HG03103 (cell line): ENCODE data around the gene ZNF491.
A peak's percentile ranks its signal among the peaks of the same experiment; 100 is the strongest.
"Not testable (repeated sequence)": the region's sequence is repeated elsewhere in the genome, so short reads cannot be mapped to it uniquely, and the experiment has no call there.

Source experiments
- ATAC-seq: cut with Tn5 transposase; IDR thresholded peaks from one replicate; pipeline ENCODE4 v1.9.1; 2021; ENCODE audit warnings: low read depth; ENCODE audit not compliant: unreplicated experiment

Gene ZNF491

DNA sequence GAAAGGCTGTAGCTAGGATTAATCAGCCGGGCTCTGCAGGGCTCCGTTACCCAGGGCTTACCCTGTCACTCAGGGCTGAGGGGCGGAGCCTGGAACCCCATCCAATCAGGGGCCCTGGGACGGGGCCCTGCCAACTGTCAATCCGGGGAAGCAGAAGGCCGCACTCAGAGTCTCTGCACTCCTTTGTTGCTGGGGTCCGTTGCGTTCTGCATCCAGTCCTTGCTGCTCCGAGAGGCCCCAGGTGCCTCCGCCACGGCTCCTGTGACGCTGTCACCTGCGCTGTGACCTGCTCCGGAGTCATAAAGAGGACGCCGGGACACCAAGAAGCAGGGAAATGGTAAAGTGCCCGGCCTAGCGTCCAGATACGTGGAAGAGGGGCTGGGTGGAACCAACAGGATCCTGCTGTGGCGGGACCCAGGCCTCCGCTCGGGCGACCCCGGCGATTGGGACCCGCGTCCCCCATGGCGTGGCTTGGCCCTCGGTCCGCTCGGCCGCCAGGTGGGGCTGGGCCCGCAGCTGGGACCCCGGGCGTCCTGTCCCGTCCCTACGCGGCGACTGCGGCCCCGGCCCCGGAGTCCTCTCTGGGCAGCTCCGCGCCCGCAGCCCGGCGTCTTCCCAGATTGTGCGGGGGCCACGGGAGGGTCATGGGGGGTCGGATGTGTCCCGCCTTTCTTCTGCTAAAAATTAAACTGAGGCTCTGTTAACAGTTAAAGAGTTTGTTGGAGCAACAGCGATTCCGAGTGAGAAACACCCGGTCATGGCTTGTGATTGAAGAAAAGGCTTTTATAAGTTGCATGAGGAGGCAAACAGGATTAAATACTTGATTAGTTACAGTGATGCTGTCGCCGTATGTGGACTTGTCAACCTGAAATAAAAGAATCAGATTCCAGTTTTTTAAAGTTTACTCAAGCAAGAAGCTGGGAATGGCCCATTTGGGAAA is at the start of gene ZNF491:
ZNF491 (plus strand) TSS at position 133 of the 940 bp plus-strand sequence. CDS start 7,431 bp downstream, outside the sequence.
- ATAC-seq = peak; percentile 72

GRCh38 chr19:11749751-11750150 is 48.6 kb upstream of the ZNF491 start:
- ATAC-seq = no peak

DNA sequence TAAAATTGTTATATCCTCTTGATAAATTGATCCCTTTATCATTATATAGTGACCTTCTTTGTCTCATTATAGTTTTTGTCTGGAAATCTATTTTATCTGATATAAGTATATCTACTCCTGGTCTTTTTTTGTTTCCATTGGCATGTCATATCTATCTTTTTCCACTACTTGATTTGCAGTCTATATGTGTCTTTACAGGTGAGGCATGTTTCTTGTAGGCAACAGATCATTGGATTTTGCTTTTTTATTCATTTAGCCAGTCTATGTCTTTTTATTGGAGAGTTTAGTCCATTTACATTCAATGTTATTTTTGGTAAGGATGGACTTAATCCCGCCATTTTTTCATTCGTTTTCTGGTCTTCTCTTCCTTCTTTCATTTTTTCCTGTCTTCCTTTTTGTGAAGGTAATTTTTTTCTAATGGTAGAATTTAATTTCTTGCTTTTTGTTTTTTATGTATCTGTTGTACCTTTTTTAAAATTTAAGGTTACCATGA is 46.0 kb upstream of the ZNF491 start:
- ATAC-seq = no peak

GRCh38 chr19:11754663-11755062 is 43.7 kb upstream of the ZNF491 start:
- ATAC-seq = no peak

DNA sequence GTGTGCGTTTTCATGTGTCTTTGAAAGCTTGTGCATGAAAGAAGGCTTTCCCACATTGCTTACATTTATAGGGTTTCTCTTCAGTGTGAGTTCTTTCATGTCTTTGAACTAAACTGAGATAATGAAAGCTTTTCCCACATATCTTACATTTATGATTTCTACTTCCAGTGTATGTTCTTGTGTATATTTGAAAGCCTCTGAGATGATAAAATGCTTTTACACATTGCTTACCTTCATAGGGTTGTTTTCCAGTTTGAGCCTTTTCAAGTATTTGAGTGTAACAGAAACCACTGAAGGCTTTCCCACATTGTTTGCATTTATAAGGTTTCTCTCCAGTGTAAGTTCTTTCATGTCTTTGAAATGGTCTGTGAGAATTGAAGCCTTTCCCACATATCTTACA is 41.4 kb upstream of the ZNF491 start:
- no peak for ATAC-seq

- no peak for ATAC-seq
Observed at GRCh38 chr19:11759805-11760204, 38.5 kb upstream of the ZNF491 start.

GRCh38 chr19:11763117-11763516 is 35.2 kb upstream of the ZNF491 start:
- ATAC-seq = no peak

- ATAC-seq = no peak
Observed at GRCh38 chr19:11763611-11764010, 34.7 kb upstream of the ZNF491 start.

DNA sequence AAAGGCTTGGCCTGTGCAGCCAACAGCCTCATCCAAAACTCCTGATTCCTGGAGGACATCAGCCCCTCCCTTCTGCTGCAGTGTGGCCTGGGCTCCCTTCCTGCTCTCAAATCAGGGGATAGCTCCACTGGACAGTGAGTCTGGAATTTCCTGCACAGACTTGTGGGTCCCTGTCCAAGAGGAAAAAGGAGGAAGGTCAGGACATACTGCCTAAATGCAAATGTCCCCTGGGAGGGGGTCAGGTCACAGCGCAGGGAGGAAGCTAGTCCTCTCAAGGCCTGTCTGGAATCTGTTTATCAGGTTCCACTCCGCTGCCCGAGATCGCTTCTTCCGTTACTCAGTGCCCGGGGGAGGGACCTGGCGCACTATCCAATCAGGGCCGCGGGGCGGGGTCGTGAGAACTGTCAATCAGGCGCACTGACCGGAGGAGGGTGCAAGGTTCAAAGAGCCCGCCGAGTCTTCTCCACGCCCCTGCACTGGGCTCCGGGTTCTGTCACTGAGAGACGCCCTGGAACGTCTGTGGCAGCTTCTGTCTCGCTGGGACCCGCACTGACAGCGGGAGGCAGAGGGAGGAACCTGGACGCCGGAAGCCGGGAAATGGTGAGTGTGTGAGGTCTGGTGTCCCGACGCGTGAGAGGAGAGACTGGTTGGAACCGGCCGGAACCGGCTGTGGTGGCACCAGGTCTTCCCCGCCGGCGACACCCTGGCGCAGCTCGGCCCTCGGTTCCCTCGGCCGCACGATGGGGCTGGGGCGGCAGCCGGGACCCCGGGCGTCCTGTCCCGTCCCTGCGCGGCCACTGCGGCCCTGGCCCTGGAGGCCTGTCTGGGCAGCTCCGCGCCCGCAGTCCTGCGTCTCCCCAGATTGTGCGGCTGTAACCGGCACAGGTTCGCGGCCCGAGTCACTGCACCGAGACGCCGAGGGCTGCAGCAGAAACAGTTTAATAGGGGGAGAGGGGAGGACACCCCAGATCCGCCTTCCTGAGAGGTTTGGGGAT is 31.4 kb upstream of the ZNF491 start, which contains the start of gene ZNF441:
ZNF441 (plus strand) TSS at position 404 of the 995 bp plus-strand sequence; CDS start at position 598, 194 bp downstream.
- peak; percentile 87 for ATAC-seq

DNA sequence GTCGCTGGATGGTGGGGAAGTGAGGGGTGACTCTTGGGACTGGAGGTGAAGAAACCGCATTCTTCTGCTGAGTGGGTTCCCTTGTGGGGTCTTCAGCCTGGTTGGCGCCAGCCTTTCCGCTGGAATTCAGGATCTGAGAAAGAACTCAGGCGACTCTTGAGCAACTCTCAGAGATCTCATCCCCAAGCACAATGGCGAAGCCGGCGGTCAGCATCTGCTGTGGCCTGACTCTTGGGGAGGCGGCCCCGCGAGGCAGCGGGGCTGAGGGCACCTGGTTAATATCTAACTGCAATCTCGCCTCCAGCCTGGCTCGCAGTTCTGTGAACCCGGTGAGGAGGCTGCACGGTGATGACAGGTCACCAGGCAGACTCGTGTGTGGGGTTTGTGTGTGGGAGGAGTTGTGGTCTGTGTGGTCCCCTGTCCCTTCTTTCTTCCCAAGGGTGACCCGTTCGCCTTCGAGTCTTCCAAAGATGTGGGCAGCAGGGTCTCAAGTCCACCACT is 30.6 kb upstream of the ZNF491 start:
- ATAC-seq = peak; percentile 31

DNA sequence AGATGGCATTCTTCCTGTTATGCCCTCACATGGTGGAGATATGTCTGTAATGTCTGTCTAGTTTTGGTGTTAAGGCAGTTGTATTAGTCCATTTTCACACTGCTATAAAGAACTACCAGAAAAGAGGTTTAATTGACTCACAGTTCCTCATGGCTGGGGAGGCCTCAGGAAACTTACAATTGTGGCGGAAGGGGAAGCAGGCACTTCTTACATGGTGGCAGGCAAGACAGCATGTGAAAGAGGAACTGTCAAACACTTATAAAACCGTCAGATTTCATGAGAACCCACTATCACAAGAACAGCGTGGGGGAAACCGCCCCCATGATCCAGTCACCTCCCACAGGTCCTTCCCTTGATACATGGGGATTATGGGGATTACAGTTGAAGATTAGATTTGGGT is 28.3 kb upstream of the ZNF491 start:
- no peak for ATAC-seq

DNA sequence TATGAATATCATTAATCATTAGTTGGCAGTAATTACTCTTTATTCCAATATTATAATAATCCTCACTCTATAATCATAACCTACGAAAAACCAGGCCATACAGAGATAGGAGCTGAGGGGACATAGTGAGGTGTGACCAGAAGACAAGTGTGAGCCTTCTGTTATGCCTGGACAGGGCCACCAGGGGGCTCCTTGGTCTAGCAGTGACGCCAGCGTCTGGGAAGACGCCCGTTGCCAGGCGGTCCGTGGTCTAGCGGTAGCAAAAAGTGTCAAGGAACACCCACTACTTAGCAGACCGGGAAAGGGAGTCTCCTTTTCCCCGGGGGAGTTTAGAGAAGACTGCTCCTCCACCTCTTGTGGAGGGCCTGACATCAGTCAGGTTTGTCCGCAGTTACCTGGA is 26.8 kb upstream of the ZNF491 start:
- not testable (repeated sequence) for ATAC-seq

DNA sequence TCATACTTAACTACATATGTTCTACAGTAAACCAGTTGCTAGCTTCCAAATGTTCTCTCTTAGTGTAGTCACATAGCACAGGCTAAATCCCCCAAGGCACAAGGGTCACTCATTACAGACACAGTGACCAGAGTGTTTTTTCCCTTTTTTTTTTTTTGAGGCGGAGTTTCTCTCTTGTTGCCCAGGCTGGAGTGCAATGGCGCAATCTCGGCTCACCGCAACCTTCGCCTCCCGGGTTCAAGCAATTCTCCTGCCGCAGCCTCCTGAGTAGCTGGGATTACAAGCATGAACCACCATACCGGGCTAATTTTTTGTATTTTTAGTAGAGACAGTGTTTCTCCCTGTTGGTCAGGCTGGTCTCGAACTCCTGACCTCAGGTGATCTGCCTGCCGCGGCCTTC is 21.7 kb upstream of the ZNF491 start:
- ATAC-seq = not testable (repeated sequence)

- no peak for ATAC-seq
Observed at GRCh38 chr19:11780431-11781020, 17.8 kb upstream of the ZNF491 start.

DNA sequence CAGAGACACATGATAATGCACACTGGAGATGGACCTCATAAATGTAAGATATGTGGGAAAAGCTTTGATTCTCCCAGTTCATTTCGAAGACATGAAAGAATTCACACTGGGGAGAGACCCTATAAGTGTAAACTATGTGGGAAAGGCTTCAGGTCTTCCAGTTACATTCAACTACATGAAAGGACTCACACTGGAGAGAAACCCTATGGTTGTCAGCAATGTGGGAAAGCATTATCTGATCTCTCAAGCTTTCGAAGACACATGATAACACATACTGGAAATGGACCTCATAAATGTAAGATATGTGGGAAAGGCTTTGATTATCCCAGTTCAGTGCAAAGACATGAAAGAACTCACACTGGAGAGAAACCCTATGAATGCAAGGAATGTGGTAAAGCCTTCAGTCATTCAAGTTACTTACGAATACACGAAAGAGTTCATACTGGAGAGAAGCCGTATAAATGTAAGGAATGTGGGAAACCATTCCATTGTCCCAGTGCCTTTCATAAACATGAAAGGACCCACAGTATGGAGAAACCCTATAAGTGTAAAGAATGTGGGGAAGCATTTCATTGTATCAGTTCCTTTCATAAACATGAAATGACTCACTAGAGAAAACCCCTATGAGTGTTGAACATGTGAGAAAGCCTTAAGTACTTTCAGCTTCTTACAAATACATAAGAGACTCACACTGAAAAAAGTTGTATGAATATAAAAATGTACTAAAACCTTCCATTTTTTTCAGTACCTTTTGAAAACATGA is 16.8 kb upstream of the ZNF491 start:
- no peak for ATAC-seq

GRCh38 chr19:11783767-11784166 is 14.6 kb upstream of the ZNF491 start:
- no peak for ATAC-seq

- no peak for ATAC-seq
Observed at GRCh38 chr19:11784356-11784755, 14.0 kb upstream of the ZNF491 start.

DNA sequence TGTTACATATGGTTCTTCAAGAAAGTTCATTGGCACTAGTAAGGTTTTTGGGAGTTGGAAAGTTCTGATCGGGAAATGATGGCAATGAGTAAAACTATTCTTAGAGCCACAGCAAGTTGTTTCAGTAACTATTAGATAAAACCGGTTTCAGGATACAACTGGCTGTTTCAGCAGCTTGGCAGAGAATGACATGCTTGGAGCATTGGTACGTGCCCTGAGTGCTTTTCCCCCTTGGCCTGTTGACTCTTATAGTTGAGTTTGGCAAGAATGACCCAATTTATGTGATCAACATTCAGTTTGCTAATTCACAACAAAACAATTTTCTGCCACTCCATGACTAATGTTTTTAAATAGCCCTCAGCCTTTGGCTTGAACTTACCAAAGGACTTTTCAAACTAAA is 10.8 kb upstream of the ZNF491 start:
- no peak for ATAC-seq

- ATAC-seq = no peak
Observed at GRCh38 chr19:11792942-11793341, 5.4 kb upstream of the ZNF491 start.
